GM13976 (cell line): ENCODE data around the gene PLA2G2A.

Experiments used
- DNase-seq: peaks from one replicate; pipeline ENCODE4 v3.0.0; 2012; ENCODE audit warnings: low spot score
- CTCF ChIP-seq: IDR thresholded peaks from 2 replicates; pipeline ENCODE4 v1.5.1; 2012; ENCODE audit warnings: borderline replicate concordance, mild to moderate bottlenecking; ENCODE audit not compliant: insufficient read depth; ENCODE audit errors: extremely low read depth, missing control alignments, control extremely low read depth
- in situ Hi-C: fragments of 300-500 bp; cut with MboI; formaldehyde crosslinking; loops from one replicate; pipeline ENCODE4 v1.12.0; 2022; ENCODE audit warnings: low sequenced_read_pairs, mixed read lengths, inconsistent platforms; ENCODE audit not compliant: unreplicated experiment

Gene PLA2G2A

GRCh38 chr1:19973616-19974015 lies 5.8 kb downstream of the PLA2G2A start:
- no peak for DNase-seq
- TF ChIP-seq CTCF, result no peak
- in situ Hi-C loops, result no loop called here

- TF ChIP-seq CTCF, result no peak
- DNase-seq, result no peak
- in situ Hi-C loops, result no loop called here
These were observed 7.8 kb downstream of the PLA2G2A start for GRCh38 chr1:19971664-19972063.

- DNase-seq, result no peak
- TF ChIP-seq CTCF, result no peak
- in situ Hi-C loops, result no loop called here
These were observed 9.3 kb downstream of the PLA2G2A start for GRCh38 chr1:19969898-19970660.

- TF ChIP-seq CTCF, result no peak
- no peak for DNase-seq
- in situ Hi-C loops, result no loop called here
These were observed 11.6 kb downstream of the PLA2G2A start for GRCh38 chr1:19967808-19968207.

- in situ Hi-C loops, result no loop called here
- TF ChIP-seq CTCF, result no peak
- DNase-seq, result no peak
These were observed 14.9 kb downstream of the PLA2G2A start for GRCh38 chr1:19964542-19964941.

GRCh38 chr1:19963636-19964035 lies 15.8 kb downstream of the PLA2G2A start:
- no peak for DNase-seq
- in situ Hi-C loops, result no loop called here
- TF ChIP-seq CTCF, result no peak

GRCh38 chr1:19960591-19960990 lies 18.8 kb downstream of the PLA2G2A start:
- no peak for DNase-seq
- in situ Hi-C loops, result no loop called here
- no peak for TF ChIP-seq CTCF
